B cell (primary cell): ENCODE measurements around the gene ZNF774. TPM values are rescaled to one million over a fixed set of nuclear protein-coding genes. Genes with fewer than 3 reads are reported as not detected.

Source experiments
- ATAC-seq: fragments of 200-7000 bp; cut with Tn5 transposase; one replicate; pipeline ENCODE4 v1.10.0; 2021; ENCODE audit warnings: low read depth, mild to moderate bottlenecking, moderate number of reproducible peaks, moderate library complexity
- CTCF ChIA-PET: fragments of 350-600 bp; sonication (Branson Sonifier 250); formaldehyde crosslinking; loops from one replicate; lab custom pipeline; 2021; ENCODE audit warnings: antibody characterized with exemption, inconsistent platforms; lab: Charles Lee
- POLR2A ChIA-PET: fragments of 350-600 bp; sonication (Branson Sonifier 250); formaldehyde crosslinking; loops from one replicate; lab custom pipeline; 2021; ENCODE audit warnings: antibody characterized with exemption; lab: Charles Lee
- DNase-seq: peaks from one replicate; pipeline ENCODE4 v3.0.0; 2013
- H2AFZ ChIP-seq: 2 replicates; pipeline ENCODE4 v1.6.1; 2012; ENCODE audit warnings: mild to moderate bottlenecking, low read depth, low read length; ENCODE audit not compliant: insufficient read depth, poor library complexity, severe bottlenecking
- H3K27ac ChIP-seq, 2 donors: 1 replicate in 1 of 2; 2 replicates in 1 of 2; pipeline ENCODE4 v1.5.1; 2012 to 2013; ENCODE audit warnings: low read length in 2 of 2, mild to moderate bottlenecking in 2 of 2, moderate library complexity in 1 of 2
- H3K27me3 ChIP-seq, 4 experiments: fragments of 200-600 bp in 1 of 4; sonication (generic) in 1 of 4; replicated peaks in 1 of 4; 1 replicate in 2 of 4; 2 replicates in 2 of 4; pipeline versions ENCODE4 v1.6.1 to v1.7.0; 2013 to 2016; ENCODE audit warnings: low read length in 3 of 4, mild to moderate bottlenecking in 2 of 4, mixed read lengths in 1 of 4, moderate library complexity in 1 of 4; ENCODE audit not compliant: insufficient read depth in 4 of 4, control insufficient read depth in 3 of 4; ENCODE audit errors: control extremely low read depth in 1 of 4
- H3K36me3 ChIP-seq, 2 experiments: replicated peaks in 1 of 2; 1 replicate in 1 of 2; 2 replicates in 1 of 2; pipeline versions ENCODE4 v1.6.1 to v1.7.1; 2013; ENCODE audit warnings: low read length in 1 of 2; ENCODE audit not compliant: insufficient read depth in 2 of 2, control insufficient read depth in 1 of 2; ENCODE audit errors: control extremely low read depth in 1 of 2, extremely low read depth in 1 of 2
- H3K4me1 ChIP-seq, 2 donors: fragments of 200-600 bp in 1 of 2; sonication (generic) in 1 of 2; 1 replicate in 1 of 2; 2 replicates in 1 of 2; pipeline versions ENCODE4 v1.5.1 to v1.6.1; 2013 to 2017; ENCODE audit warnings: low read length in 2 of 2; ENCODE audit not compliant: control insufficient read depth in 2 of 2, insufficient read depth in 2 of 2
- H3K4me2 ChIP-seq: replicated peaks from 2 replicates; pipeline ENCODE3; 2012; ENCODE audit warnings: mild to moderate bottlenecking, low read depth, low read length; ENCODE audit not compliant: poor library complexity, severe bottlenecking
- H3K4me3 ChIP-seq, 5 experiments: fragments of 200-600 bp in 1 of 5; sonication (generic) in 1 of 5; 1 replicate in 3 of 5; 2 replicates in 2 of 5; pipeline versions ENCODE4 v1.5.1 to v1.7.0; 2011 to 2016; ENCODE audit warnings: low read length in 4 of 5, mild to moderate bottlenecking in 4 of 5, low read depth in 2 of 5, control low read depth in 1 of 5, moderate library complexity in 1 of 5; ENCODE audit not compliant: insufficient read depth in 1 of 5; ENCODE audit errors: control extremely low read depth in 1 of 5, extremely low read depth in 1 of 5
- H3K79me2 ChIP-seq: fragments of 200-600 bp; sonication (generic); one replicate; pipeline ENCODE4 v1.6.0; 2016; ENCODE audit warnings: low read length; ENCODE audit not compliant: control insufficient read depth, insufficient read depth
- H3K9ac ChIP-seq: fragments of 200-600 bp; sonication (generic); 2 replicates; pipeline ENCODE4 v1.6.1; 2017; ENCODE audit warnings: mild to moderate bottlenecking, low read length, moderate library complexity
- H3K9me3 ChIP-seq, 3 donors: one replicate each; pipeline versions ENCODE4 v1.6.1 to v1.7.1; 2013; ENCODE audit warnings: low read length in 2 of 3; ENCODE audit not compliant: control insufficient read depth in 2 of 3, insufficient read depth in 1 of 3; ENCODE audit errors: control extremely low read depth in 1 of 3
- H4K20me1 ChIP-seq: 2 replicates; pipeline ENCODE4 v1.6.0; 2012; ENCODE audit warnings: mild to moderate bottlenecking, low read length; ENCODE audit not compliant: insufficient read depth, control insufficient read depth, poor library complexity, severe bottlenecking
- H3K27ac Mint-ChIP-seq: one replicate; pipeline ENCODE4 v1.8.0; 2021; ENCODE audit warnings: mixed read lengths
- H3K27me3 Mint-ChIP-seq: one replicate; pipeline ENCODE4 v1.8.0; 2021; ENCODE audit warnings: mixed read lengths
- H3K4me1 Mint-ChIP-seq: one replicate; pipeline ENCODE4 v1.8.0; 2021; ENCODE audit warnings: mixed read lengths
- H3K4me3 Mint-ChIP-seq: one replicate; pipeline ENCODE4 v1.8.0; 2021; ENCODE audit warnings: mixed read lengths
- H3K9me3 Mint-ChIP-seq: one replicate; pipeline ENCODE4 v1.8.0; 2022; ENCODE audit warnings: mixed read lengths; ENCODE audit not compliant: insufficient read depth
- EZH2 ChIP-seq: IDR thresholded peaks from 2 replicates; pipeline ENCODE4 v1.6.1; 2012; ENCODE audit warnings: borderline replicate concordance, low read depth, mild to moderate bottlenecking, moderate library complexity, low read length; ENCODE audit not compliant: insufficient read depth, poor library complexity, severe bottlenecking
- WGBS: methylation state at CpG from one replicate; pipeline ENCODE4 v1.1.5; 2013; ENCODE audit warnings: missing lambda C conversion rate; ENCODE audit not compliant: insufficient coverage; 5-methylcytosine and 5-hydroxymethylcytosine counted together
- intact Hi-C: fragments of 100-400 bp; cut with micrococcal nuclease; formaldehyde crosslinking; loops from one replicate; pipeline ENCODE4 v1.10.0; 2022
- polyA plus RNA-seq: library from polyadenylated mRNA; depleted of rRNA; stranded (reverse); fragments of >200 nt; gene quantifications from 2 replicates; pipeline ENCODE4 v1.2.3, GENCODE V29; 2012
- total RNA-seq, 2 donors: library from RNA; stranded (reverse); fragments of 120-200 nt in 1 of 2; gene quantifications; 1 replicate in 1 of 2; 2 replicates in 1 of 2; pipeline versions ENCODE4 v1.2.3 to v1.2.4, GENCODE V29; 2013 to 2022
- TF ChIP-seq, protein P1 (sequence below): fragments of 200-600 bp; IDR thresholded peaks from one replicate; pipeline ENCODE4 v1.8.0; 2022; ENCODE audit warnings: antibody characterized with exemption, mild to moderate bottlenecking

The ZNF774 gene
- total and polyA plus RNA-seq, 2 donors (not counting 1 experiment from before 2014, with no cell fraction given) = 0.19 to 0.54 TPM

GRCh38 chr15:90307661-90308060, 44.4 kb upstream of the ZNF774 start:
- Histone ChIP-seq H3K36me3 (no peaks in the 10 kb centered on the region), H3K4me3 (no peak overlapping the region), H4K20me1 (no peaks in the 10 kb centered on the region), H3K4me2 (no peak overlapping the region), H3K27ac (no peak overlapping the region), H3K27me3 (no peaks in the 10 kb centered on the region), H3K4me1 (peaks cover 7 to 9% of the 10 kb centered on the region in 2 donors), H2AFZ (no peak overlapping the region), H3K79me2 (no peaks in the 10 kb centered on the region), H3K9ac (no peak overlapping the region), H3K9me3 (no peaks in the 10 kb centered on the region)
- intact Hi-C loops = no loop called here
- WGBS = 83% methylated on average over 1 of the region's 2 CpGs
- Mint-ChIP-seq H3K27me3 (no peaks in the 10 kb centered on the region), H3K27ac (no peak overlapping the region), H3K9me3 (no peaks in the 10 kb centered on the region), H3K4me1 (peaks cover 12% of the 10 kb centered on the region), H3K4me3 (no peak overlapping the region)
- DNase-seq = no peak
- ATAC-seq = no peak
- ChIA-PET POLR2A (no interaction called here), CTCF (interaction anchor here (0.6 to 7.5 kb wide), 6 partner anchors 12 to 409 kb away, joined by 3 to 48 read pairs (median 4); no protein-coding TSS in a partner anchor)
- no peak for TF ChIP-seq EZH2
- TF ChIP-seq, protein P1, sequence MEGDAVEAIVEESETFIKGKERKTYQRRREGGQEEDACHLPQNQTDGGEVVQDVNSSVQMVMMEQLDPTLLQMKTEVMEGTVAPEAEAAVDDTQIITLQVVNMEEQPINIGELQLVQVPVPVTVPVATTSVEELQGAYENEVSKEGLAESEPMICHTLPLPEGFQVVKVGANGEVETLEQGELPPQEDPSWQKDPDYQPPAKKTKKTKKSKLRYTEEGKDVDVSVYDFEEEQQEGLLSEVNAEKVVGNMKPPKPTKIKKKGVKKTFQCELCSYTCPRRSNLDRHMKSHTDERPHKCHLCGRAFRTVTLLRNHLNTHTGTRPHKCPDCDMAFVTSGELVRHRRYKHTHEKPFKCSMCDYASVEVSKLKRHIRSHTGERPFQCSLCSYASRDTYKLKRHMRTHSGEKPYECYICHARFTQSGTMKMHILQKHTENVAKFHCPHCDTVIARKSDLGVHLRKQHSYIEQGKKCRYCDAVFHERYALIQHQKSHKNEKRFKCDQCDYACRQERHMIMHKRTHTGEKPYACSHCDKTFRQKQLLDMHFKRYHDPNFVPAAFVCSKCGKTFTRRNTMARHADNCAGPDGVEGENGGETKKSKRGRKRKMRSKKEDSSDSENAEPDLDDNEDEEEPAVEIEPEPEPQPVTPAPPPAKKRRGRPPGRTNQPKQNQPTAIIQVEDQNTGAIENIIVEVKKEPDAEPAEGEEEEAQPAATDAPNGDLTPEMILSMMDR = no peak

- peaks cover 7 to 9% of the 10 kb centered on the region in 2 donors for H3K4me1 ChIP-seq
- no peaks in the 10 kb centered on the region for H3K27me3 Mint-ChIP-seq
- H3K79me2 ChIP-seq = no peaks in the 10 kb centered on the region
- H2AFZ ChIP-seq = no peak overlapping the region
- H3K9ac ChIP-seq = no peak overlapping the region
- peaks cover 12% of the 10 kb centered on the region for H3K4me1 Mint-ChIP-seq
- H3K4me2 ChIP-seq = no peak overlapping the region
- no peaks in the 10 kb centered on the region for H4K20me1 ChIP-seq
- ChIA-PET POLR2A (no interaction called here), CTCF (interaction anchor here (3.2 to 7.5 kb wide), 2 partner anchors 8 to 10 kb away, joined by 15 to 48 read pairs; no protein-coding TSS in a partner anchor)
- H3K4me3 ChIP-seq = no peak overlapping the region
- ATAC-seq (no peak), DNase-seq (no peak)
- no peaks in the 10 kb centered on the region for H3K9me3 Mint-ChIP-seq
- intact Hi-C loops = no loop called here
- no peak overlapping the region for H3K27ac ChIP-seq
- TF ChIP-seq, protein P1 = no peak
- TF ChIP-seq EZH2 = no peak
- no peaks in the 10 kb centered on the region for H3K36me3 ChIP-seq
- no peaks in the 10 kb centered on the region for H3K27me3 ChIP-seq
- WGBS = 92% methylated on average over 4 of the region's 4 CpGs
- H3K27ac Mint-ChIP-seq = no peak overlapping the region
- no peak overlapping the region for H3K4me3 Mint-ChIP-seq
- no peaks in the 10 kb centered on the region for H3K9me3 ChIP-seq
Observed at GRCh38 chr15:90309020-90309419, 43.1 kb upstream of the ZNF774 start.
